Panc1 (cell line): Measurements from ENCODE around the gene ITIH5. TPM values are rescaled to one million over a fixed set of nuclear protein-coding genes. Genes with fewer than 3 reads are reported as not detected.

Source experiments
- ATAC-seq: fragments of 200-7000 bp; cut with Tn5 transposase; 2 replicates; pipeline ENCODE4 v1.9.1; 2020; ENCODE audit warnings: mild to moderate bottlenecking, moderate library complexity
- BruUV-seq: library from RNA; stranded (reverse); fragments of 400-500 nt; replicated peaks from 2 replicates; lab custom pipeline; 2021; lab: Mats Ljungman, UMichigan
- CTCF ChIA-PET: fragments of 300-600 bp; sonication (Branson Sonifier 250); formaldehyde crosslinking; loops from one replicate; lab custom pipeline; 2022; ENCODE audit warnings: antibody characterized with exemption; lab: Charles Lee
- POLR2A ChIA-PET: fragments of 300-600 bp; sonication (Branson Sonifier 250); formaldehyde crosslinking; loops from one replicate; lab custom pipeline; 2022; ENCODE audit warnings: antibody characterized with exemption; lab: Charles Lee
- DNase-seq: peaks from one replicate; pipeline ENCODE4 v3.0.0-alpha.2; 2010; ENCODE audit warnings: low read depth, low spot score
- H3K27ac ChIP-seq: 2 replicates; pipeline ENCODE4 v1.5.1; 2011; ENCODE audit warnings: mild to moderate bottlenecking, low read length, inconsistent platforms
- H3K27me3 ChIP-seq: fragments of 200-500 bp; sonication (Bioruptor generic); 2 replicates; pipeline ENCODE4 v1.6.0; 2014; ENCODE audit warnings: low read length, inconsistent platforms; ENCODE audit not compliant: control insufficient read depth, insufficient read depth
- H3K36me3 ChIP-seq: fragments of 200-500 bp; sonication (Bioruptor generic); 2 replicates; pipeline ENCODE4 v1.5.1; 2014; ENCODE audit warnings: inconsistent platforms, mild to moderate bottlenecking, low read length, moderate library complexity; ENCODE audit not compliant: control insufficient read depth, insufficient read depth
- H3K4me1 ChIP-seq: 2 replicates; pipeline ENCODE4 v1.5.1; 2011; ENCODE audit warnings: inconsistent platforms, mild to moderate bottlenecking, low read length, moderate library complexity; ENCODE audit not compliant: control insufficient read depth, insufficient read depth
- H3K4me3 ChIP-seq, 2 experiments: 2 replicates each; pipeline ENCODE4 v1.5.1; 2011 to 2012; ENCODE audit warnings: low read depth in 2 of 2, low read length in 2 of 2, mild to moderate bottlenecking in 2 of 2, inconsistent platforms in 1 of 2, moderate library complexity in 1 of 2
- H3K9me3 ChIP-seq: fragments of 200-500 bp; sonication (Bioruptor generic); 2 replicates; pipeline ENCODE4 v1.5.1; 2014; ENCODE audit warnings: low read depth, mild to moderate bottlenecking, inconsistent platforms, low read length, moderate library complexity; ENCODE audit not compliant: control insufficient read depth, insufficient read depth
- CTCF ChIP-seq: fragments of 450-650 bp; IDR thresholded peaks from 2 replicates; pipeline ENCODE4 v1.5.1; 2017; ENCODE audit warnings: mild to moderate bottlenecking
- POLR2AphosphoS5 ChIP-seq: IDR thresholded peaks from 2 replicates; pipeline ENCODE4 v1.6.1; 2012; ENCODE audit warnings: mild to moderate bottlenecking, low read depth, low read length, moderate library complexity
- REST ChIP-seq, 2 experiments: IDR thresholded peaks; 2 replicates each; pipeline ENCODE4 v1.6.1; 2011 to 2012; ENCODE audit warnings: low read depth in 2 of 2, control low read depth in 1 of 2, low read length in 1 of 2, mild to moderate bottlenecking in 1 of 2, moderate library complexity in 1 of 2; ENCODE audit not compliant: insufficient read depth in 1 of 2
- SIN3A ChIP-seq: IDR thresholded peaks from 2 replicates; pipeline ENCODE4 v1.6.1; 2012; ENCODE audit warnings: low read depth, mild to moderate bottlenecking, low read length, moderate library complexity, borderline replicate concordance; ENCODE audit not compliant: insufficient read depth
- TCF7L2 ChIP-seq: IDR thresholded peaks from 2 replicates; pipeline ENCODE4 v1.6.1; 2011; ENCODE audit warnings: mild to moderate bottlenecking, low read depth, low read length, inconsistent platforms
- in situ Hi-C: cut with HindIII; loops from 2 replicates; pipeline ENCODE4 v1.10.0; 2016; ENCODE audit warnings: low sequenced_read_pairs, low pct_unique_long_range_greater_than_20kb
- intact Hi-C: fragments of 100-400 bp; cut with micrococcal nuclease; formaldehyde crosslinking; loops from one replicate; pipeline ENCODE4 v1.10.0; 2022; ENCODE audit not compliant: unreplicated experiment
- total RNA-seq: library from RNA; stranded (reverse); gene quantifications from one replicate; pipeline ENCODE4 v1.2.1, GENCODE V29; 2021; ENCODE audit not compliant: unreplicated experiment

Gene ITIH5
- total RNA-seq, 1 experiment from 2014 or later: not detected

- intact Hi-C loops: no loop called here
- TF ChIP-seq TCF7L2 (no peak), CTCF (no peak), POLR2AphosphoS5 (no peak), SIN3A (no peak), REST (IDR thresholded peaks at IDR 0.05; ENCODE audit: insufficient read depth in 1 of 2, low read depth in 2 of 2, low read length in 1 of 2) (no peak)
- Histone ChIP-seq H3K9me3 (no peaks in the 10 kb centered on the region), H3K36me3 (no peaks in the 10 kb centered on the region), H3K27ac (no peak overlapping the region), H3K4me1 (no peaks in the 10 kb centered on the region), H3K27me3 (no peaks in the 10 kb centered on the region; the same call in 1 of the 2 replicates), H3K4me3 (no peak overlapping the region)
- DNase-seq: no peak
- CTCF ChIA-PET: interaction anchor here (0.7 kb wide), 1 partner anchor 140 kb away, joined by 3 read pairs; no protein-coding TSS in a partner anchor
- POLR2A ChIA-PET: no interaction called here
- in situ Hi-C loops: no loop called here
- no peak for ATAC-seq
- no TSS peak for BruUV-seq
Observed at GRCh38 chr10:7559386-7559785, 107.4 kb downstream of the ITIH5 start.

- no peak for DNase-seq
- H3K36me3 ChIP-seq: no peaks in the 10 kb centered on the region
- H3K27ac ChIP-seq: no peak overlapping the region
- CTCF ChIA-PET: no interaction called here
- POLR2A ChIA-PET: no interaction called here
- H3K27me3 ChIP-seq: no peaks in the 10 kb centered on the region; the same call in 1 of the 2 replicates
- in situ Hi-C loops: no loop called here
- no peak overlapping the region for H3K4me3 ChIP-seq
- H3K4me1 ChIP-seq: no peaks in the 10 kb centered on the region
- TF ChIP-seq REST (IDR thresholded peaks at IDR 0.05; ENCODE audit: insufficient read depth in 1 of 2, low read depth in 2 of 2, low read length in 1 of 2) (no peak), CTCF (no peak), POLR2AphosphoS5 (no peak), TCF7L2 (no peak), SIN3A (no peak)
- no TSS peak for BruUV-seq
- intact Hi-C loops: no loop called here
- no peaks in the 10 kb centered on the region for H3K9me3 ChIP-seq
- ATAC-seq: no peak
Observed at GRCh38 chr10:7558036-7558435, 108.7 kb downstream of the ITIH5 start.
